ENCODE data around the gene PCIF1.
"Not testable (repeated sequence)": the region's sequence is repeated elsewhere in the genome, so short reads cannot be mapped to it uniquely, and the experiment has no call there.

PCIF1 gene

GRCh38 chr20:45993197-45993951, 58.9 kb downstream of the PCIF1 start:
- no peaks in the 10 kb centered on the region for H3K36me3 ChIP-seq (ENCODE audit: control insufficient read depth, insufficient read depth, low read length)
- H3K9ac ChIP-seq (ENCODE audit: low read length): no peak overlapping the region
- no peak overlapping the region for H3K4me3 ChIP-seq (ENCODE audit: low read length)
- H3K27me3 ChIP-seq (ENCODE audit: control insufficient read depth, insufficient read depth, low read length): peaks cover 24% of the 10 kb centered on the region
- H3K4me1 ChIP-seq (ENCODE audit: control insufficient read depth, insufficient read depth, low read length): peaks cover 10% of the 10 kb centered on the region
- H3K9me3 ChIP-seq (ENCODE audit: control insufficient read depth, low read length): no peaks in the 10 kb centered on the region

- no peaks in the 10 kb centered on the region for H3K9me3 ChIP-seq (ENCODE audit: control insufficient read depth, low read length)
- peaks cover 23% of the 10 kb centered on the region for H3K27me3 ChIP-seq (ENCODE audit: control insufficient read depth, insufficient read depth, low read length)
- H3K9ac ChIP-seq (ENCODE audit: low read length): no peak overlapping the region
- no peak overlapping the region for H3K4me3 ChIP-seq (ENCODE audit: low read length)
- peaks cover 10% of the 10 kb centered on the region for H3K4me1 ChIP-seq (ENCODE audit: control insufficient read depth, insufficient read depth, low read length)
- H3K36me3 ChIP-seq (ENCODE audit: control insufficient read depth, insufficient read depth, low read length): no peaks in the 10 kb centered on the region
Measured at GRCh38 chr20:45994761-45995493, 60.4 kb downstream of the PCIF1 start.

GRCh38 chr20:45995495-45996097, 61.1 kb downstream of the PCIF1 start:
- H3K9me3 ChIP-seq (ENCODE audit: control insufficient read depth, low read length): not testable (repeated sequence)
- peaks cover 29% of the 10 kb centered on the region for H3K27me3 ChIP-seq (ENCODE audit: control insufficient read depth, insufficient read depth, low read length)

GRCh38 chr20:45997187-45997586, 62.7 kb downstream of the PCIF1 start:
- no peak overlapping the region for H3K4me3 ChIP-seq (ENCODE audit: low read length)
- no peaks in the 10 kb centered on the region for H3K36me3 ChIP-seq (ENCODE audit: control insufficient read depth, insufficient read depth, low read length)
- H3K9me3 ChIP-seq (ENCODE audit: control insufficient read depth, low read length): no peaks in the 10 kb centered on the region
- peaks cover 10% of the 10 kb centered on the region for H3K4me1 ChIP-seq (ENCODE audit: control insufficient read depth, insufficient read depth, low read length)
- H3K9ac ChIP-seq (ENCODE audit: low read length): no peak overlapping the region
- peaks cover 30% of the 10 kb centered on the region for H3K27me3 ChIP-seq (ENCODE audit: control insufficient read depth, insufficient read depth, low read length)

More at GRCh38 chr20:45995495-45996097, 61.1 kb downstream of the PCIF1 start:
- not testable (repeated sequence) for H3K4me3 ChIP-seq (ENCODE audit: low read length); H3K9ac ChIP-seq (ENCODE audit: low read length); H3K36me3 ChIP-seq (ENCODE audit: control insufficient read depth, insufficient read depth, low read length)
- H3K4me1 ChIP-seq (ENCODE audit: control insufficient read depth, insufficient read depth, low read length): peaks cover 10% of the 10 kb centered on the region

All from mucosa of stomach (tissue), 1 donor.